ENCODE data around the gene IL24.

DNA sequence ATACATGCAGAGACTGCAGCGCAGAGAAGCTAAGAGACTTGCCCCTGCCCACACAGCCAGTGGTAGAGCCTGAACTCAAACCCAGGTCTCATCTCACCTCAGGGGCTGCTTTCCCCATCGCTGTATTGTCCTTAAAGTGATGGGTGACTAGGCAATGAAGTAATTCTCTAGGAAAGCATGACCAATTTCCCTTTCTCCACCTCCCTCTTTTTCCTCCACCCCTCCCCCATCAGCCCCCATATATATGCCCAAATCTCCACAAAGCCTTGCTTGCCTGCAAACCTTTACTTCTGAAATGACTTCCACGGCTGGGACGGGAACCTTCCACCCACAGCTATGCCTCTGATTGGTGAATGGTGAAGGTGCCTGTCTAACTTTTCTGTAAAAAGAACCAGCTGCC is at the start of gene IL24:
- TF ChIP-seq, protein P1, sequence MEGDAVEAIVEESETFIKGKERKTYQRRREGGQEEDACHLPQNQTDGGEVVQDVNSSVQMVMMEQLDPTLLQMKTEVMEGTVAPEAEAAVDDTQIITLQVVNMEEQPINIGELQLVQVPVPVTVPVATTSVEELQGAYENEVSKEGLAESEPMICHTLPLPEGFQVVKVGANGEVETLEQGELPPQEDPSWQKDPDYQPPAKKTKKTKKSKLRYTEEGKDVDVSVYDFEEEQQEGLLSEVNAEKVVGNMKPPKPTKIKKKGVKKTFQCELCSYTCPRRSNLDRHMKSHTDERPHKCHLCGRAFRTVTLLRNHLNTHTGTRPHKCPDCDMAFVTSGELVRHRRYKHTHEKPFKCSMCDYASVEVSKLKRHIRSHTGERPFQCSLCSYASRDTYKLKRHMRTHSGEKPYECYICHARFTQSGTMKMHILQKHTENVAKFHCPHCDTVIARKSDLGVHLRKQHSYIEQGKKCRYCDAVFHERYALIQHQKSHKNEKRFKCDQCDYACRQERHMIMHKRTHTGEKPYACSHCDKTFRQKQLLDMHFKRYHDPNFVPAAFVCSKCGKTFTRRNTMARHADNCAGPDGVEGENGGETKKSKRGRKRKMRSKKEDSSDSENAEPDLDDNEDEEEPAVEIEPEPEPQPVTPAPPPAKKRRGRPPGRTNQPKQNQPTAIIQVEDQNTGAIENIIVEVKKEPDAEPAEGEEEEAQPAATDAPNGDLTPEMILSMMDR (IDR thresholded peaks at IDR 0.05; ENCODE audit: low read depth, low read length, poor library complexity, severe bottlenecking) = no peak
- no peak for TF ChIP-seq EZH2phosphoT487 (IDR thresholded peaks at IDR 0.05; ENCODE audit: borderline replicate concordance, low read length)

All from DOHH2 (cell line).